Measurements from ENCODE around the gene PRXL2A.

The PRXL2A gene

DNA sequence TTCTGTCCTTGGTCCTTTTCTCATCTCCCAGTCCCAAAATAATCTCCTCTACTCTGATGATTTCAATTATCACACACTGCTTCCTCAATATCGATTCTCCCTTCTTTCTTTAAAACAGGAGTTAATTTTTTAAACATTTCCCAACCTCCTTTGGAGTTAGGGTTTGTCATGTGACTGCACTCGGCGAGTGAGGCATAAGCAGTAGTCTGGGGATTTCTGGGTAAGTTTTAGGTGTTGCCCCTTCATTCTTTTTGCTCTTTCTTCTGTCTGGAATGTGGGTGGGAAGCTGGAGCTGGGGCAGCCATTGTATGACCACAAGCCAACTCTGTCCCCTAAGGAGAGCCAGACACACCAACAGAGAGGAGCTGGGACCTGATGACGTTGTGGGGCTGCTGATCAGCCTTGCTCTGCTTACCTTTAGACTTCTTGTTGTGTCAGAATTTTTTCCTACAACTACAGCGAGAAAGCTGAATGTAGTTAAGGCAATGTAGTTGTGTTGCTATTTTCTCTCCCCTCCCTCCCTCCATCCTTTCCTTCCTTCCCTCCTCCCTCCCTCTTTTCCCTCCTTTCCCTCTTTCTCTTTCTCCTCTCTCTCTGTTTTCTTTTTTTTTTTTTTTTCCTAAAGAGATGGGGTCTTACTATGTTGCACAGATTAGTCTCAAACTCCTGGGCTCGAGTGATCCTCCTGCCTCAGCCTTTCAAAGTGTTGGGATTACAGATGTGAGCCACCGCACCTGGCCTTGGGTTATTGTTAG is 39.3 kb downstream of the PRXL2A start:
- DNase-seq: no peak

DNA sequence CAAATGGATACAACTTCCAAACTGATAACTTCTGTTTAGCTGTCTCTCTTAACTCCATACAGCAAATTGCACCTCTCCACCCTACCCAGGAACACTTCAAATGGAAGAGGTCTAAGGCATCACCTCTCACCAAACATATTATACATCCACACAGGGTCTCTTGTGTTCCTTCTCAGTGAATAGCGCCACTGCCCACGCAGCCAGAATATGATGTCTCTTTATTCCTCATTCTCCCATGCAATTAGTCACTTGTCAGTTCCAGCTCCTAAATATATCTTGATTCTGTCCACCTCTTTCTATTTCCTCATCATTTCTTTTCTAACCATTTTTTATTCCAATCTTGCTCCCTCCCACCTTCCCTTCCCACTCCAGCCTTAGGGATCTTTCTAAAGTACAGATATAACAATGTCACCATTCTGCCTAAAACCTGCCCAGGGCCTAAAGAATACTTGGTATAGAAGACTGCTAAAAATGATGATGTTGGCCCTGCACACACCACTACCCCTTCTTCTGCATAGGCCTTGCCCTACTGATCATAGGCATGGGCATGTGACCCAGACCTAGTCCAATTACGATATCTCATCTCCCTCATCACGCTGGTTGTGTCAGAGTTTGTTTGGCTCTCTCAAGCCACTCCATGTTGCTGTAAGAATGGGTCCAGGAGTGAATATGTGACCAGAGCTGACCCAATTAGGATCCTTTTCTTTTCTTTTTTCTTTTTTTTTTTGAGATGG is 40.0 kb downstream of the PRXL2A start:
- DNase-seq: no peak

DNA sequence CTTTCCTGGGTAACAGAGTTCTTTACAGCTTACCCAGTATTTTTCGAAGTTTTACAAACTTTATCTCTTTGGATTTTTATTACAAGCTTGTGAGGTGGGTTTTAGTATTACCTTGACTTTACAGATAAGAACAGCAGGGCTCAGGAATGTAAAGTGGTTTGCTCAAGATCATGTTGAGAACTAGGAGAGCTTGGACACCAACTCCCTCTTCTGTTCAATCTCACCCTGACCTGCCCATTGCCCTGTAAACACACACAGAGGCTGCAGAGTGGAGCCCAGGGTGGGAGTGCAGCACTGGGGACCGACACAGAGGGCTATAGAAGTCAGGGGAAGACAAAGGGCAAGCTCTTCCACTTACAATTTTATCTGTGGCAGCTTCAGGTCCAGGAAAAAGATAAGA is 41.2 kb downstream of the PRXL2A start:
- no peak for DNase-seq

DNA sequence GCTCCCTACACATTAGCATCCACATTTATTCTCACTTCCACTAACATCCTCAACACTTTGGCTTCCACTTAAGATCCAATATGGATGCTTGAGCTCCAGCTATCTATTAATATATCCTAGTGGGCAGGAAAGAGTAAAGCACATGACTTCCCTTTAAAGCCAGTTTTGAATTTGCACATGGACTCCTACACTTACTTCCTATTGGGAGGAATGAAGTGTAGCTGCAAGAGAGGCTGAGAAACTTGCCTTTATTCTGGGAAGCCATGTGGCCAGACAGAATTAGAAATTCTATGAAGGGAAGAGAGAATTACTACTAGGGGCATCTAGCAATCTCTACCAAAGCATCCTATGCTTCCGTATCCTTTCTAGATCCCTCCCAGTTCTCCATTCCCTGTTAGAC is 42.8 kb downstream of the PRXL2A start:
- no peak for DNase-seq

DNA sequence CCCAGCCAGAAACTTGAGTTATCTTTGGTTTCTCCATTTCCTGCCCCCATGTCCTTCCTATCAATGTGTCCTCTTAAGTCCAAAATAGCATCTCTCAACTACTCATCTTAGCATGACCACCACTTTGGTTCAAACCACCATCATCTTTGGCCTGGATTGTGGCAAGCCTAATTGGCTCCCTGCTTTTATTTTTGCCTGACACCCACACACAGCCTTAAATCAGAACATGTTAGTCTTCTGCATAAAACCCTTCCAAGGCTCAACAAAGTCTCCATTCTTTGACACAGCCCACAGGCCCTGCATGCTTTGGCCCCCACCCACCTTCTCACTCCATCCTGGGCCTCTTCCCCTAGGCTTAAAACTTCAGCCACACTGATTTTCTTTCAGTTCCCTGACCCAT is 43.7 kb downstream of the PRXL2A start:
- no peak for DNase-seq

DNA sequence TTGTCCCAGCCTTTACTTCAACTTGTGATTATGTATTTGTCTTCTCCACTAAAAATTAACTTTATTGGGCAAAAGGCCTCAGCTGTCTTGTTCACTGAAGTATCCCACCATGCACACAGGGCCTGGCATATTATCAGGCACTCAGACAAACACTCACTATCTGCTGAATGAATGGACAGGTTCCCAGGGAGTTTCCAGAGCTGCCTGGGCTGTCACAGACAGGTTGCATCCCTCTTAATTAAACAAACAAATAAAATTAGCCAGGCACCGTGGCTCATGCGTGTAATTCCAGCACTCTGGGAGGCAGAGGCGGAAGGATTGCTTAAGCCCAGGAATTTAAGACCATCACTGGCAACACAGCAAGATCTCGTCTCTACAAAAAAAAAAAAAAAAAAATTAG is 44.3 kb downstream of the PRXL2A start:
- DNase-seq: no peak

DNA sequence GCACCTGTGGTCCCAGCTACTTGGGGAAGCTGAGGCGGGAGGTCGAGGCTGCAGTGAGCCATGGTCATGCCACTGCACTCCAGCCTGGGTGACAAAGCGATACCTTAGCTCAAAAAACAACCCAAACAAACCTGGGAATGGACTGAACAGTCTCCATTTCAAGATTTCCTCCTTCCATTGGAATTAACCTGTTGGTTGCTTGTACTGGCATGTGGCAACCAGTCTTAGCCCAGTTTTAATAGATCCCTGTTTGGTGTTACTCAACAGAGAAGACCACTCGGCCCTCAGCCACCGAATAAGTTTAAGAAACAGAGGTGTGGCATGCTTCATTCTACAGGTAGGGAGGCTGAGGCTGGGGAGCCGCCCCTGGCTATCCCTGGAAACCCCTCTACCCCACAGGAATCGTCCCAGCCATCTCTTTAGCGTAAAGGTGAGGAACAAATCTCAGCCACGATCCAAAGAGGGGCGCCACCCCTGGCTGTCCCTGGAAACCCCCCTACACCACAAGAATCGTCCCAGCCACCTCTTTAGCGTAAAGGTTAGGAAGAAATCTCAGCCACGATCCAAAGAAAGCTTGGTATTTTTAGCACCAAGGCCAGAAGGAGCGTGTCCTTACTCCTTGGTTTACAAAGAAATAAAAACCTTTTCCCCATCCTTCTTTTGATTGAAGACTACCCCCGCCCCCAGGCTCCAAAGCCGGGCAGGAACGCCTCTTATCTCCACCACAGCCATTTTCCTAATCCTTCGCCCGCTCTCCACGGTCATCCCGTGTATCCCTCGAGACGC is 44.9 kb downstream of the PRXL2A start:
- DNase-seq: no peak

DNA sequence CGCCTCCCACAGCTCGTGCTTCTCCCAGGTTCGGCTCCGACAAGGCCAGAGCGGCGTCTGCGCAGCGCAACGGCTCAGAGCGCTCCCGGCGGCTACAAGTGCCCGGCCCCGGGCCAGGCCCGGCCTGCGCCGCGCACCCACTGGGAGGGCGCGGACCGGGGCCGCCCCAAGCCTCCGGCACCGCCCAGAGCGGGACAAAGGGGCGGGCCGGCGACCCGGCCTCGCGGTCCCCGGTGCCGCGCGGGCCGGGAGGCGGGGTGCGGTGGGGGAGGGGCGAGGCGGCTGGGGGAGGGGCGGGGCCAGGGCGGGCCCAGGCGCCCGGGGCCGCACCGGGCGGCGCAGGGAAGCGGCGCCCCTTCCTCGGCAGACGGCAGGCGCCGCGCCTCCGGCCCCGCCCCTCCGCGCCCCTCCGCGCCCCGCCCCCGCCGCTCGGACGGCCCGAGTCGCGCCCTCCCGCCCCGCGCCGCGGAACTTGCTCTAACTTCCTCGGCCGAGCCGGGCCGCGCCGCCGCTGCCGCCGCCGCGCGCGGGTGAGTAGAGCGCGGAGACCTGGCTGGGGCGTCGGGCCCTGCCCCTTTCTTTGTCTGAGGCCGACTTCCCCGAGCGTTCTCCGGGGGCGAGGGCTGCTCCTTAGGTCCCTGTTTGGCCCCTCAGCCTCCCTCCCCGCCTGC is 45.6 kb downstream of the PRXL2A start, which contains the start of gene TSPAN14:
Gene TSPAN14 (plus strand): TSS at position 469 of the 671 bp plus-strand sequence. CDS start 34,924 bp downstream, outside the sequence.
- DNase-seq: peak; percentile 39

DNA sequence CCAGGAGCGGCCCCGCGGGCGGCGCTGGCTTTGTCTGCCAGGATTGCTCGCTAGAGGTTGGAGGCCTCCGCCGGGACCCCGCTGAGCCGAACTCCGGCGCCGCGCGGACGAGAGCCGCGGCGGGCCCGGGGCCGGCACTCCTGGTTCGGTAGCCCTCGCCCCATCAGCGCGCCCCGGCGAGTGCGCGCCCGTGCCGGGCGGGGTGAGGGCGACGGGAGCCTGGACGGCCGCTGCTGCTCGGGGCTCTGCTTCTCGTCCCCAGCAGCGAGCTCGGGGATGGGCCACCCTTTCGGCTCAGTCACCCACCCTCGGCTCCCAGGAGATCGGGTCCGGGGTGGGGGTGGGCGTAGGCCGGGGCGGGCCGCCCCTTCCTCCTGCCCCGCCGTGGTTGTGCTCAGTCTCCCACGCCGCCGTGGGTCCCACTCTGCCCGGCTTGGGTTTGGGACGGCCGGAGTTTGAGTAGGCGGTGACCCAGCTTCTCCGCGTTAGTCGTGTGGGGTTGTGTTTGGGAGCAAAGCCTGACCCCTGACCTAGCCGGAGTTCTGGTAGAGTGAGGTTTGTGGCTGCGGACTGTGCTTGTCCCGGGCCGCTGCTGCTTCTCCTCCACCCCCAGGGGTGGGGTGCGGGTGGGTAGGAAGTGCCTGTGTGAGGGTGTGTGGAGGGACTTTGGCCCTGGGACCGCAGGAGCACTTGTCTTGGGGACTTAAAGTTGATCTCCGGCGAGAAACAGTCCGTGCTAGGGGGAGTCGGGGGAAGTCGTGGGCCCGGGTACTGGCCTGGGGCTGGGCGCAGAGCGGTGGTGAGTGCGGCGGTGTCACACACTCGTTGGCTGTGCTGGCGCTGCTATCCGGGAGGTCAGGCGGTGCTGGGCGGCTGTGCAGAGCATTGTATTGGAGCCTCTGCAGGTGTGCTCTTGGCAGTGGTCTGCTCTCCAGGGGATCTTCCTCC is 46.4 kb downstream of the PRXL2A start:
- no peak for DNase-seq

DNA sequence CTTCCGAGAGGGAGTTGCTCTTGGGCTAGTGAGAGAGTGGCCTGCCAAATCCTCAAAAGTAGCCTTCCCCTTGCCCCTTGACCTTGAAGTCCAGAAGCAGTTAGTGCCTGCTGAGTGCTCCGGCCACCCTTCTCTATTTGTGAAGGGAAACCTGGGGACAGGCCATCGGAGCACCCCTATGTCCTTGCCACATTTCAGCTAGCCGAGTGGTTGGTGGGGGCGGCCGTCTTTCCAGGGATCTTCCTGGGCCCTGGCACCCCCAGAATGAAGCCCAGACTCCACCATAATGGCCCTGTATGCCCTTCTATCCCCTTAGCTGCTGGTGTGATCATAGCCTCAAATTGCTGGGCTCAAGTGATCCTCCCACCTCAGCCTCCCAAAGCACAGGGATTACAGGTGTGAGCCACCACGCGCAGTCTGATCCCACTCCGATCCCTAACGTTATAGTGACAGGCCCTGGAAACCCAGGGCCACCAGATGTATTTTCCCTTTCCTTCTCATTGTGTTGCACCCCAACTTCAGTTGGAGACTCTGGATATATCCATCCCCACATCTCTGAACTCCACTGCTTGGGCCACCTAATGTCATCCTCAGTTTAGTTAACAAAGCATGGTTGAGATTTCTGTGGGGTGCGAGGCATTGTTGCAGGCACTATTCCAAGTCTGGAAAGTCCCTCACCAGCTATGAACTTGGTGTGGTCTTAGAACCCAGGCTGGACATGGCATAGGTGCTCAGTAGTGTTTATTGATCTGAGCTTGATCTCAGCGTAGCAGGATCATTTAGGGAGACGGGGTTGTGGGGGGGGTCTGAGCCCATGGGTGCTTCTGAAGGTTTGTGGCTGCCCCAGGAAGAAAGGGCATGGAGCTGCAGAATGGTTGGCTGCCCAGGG is 47.4 kb downstream of the PRXL2A start:
- DNase-seq: no peak

DNA sequence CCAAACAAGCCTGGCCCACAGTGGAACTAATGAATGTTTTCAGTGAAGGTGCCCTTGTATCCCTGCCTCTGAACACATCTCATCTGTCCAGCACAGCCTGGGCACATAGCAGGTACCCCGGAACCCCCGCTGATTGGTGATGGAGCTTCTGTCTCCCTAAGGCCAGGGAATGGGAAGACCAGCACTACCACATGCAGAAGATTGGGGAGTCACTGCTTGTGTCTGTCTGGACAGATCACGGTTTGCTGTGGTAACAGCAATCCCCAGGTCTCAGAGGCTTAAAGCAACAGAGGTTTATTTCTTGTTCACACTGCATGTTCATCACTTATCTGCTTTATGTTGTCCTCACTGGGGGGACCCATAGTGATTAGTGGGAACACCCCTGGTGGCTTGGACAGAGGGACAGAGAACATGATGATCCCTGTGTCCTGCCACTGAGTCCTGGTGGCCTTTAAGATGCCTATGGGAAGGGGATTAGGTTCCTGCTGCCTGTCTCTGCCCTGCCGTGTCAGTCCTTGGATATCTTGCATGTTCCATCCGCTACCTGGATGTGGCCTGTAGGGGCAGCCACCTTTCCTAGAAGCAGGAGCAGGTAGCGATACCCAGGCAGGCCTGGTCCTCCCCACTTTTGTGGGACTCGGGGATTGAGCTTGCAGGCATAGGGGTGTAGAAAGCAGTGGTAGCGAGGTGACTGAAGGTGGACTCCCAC is 49.4 kb downstream of the PRXL2A start:
- DNase-seq: no peak

DNA sequence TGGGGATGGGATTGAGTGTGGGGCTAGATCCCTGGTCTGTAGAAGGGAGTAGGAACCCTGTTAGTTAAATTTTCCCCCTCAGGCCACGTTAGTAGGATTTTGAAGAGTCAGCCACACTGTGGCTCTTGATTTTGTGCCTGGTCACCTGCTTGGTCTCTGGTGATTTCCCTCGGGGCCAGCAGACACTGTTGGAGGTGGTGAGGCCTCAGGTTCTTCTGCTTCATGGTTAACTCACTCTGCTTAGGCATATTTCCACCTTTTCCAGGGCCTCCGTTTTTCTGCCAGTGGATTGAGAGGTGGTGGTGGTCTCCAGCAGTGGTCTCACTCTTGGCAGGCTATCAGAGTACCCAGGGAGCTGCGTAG is 49.9 kb downstream of the PRXL2A start:
- no peak for DNase-seq

DNA sequence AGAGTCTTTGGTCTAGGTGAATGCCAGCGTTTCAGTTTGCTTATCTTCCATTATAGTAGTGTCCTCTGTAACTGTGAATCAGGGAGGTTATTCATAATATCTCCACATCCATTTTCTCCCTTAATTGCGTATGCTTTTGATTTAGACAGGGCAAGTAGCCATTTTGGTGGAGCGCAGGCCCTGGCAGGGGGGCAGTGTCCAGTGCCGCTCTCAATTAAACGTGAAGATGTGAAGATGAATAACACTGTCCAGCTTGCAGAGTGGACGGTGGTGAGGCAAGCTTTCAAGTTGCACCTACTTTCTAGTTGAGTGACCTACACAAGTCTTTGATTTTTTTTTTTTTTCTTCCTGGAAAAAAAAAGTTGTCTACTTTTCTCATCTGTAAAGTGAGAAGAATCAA is 50.3 kb downstream of the PRXL2A start:
- no peak for DNase-seq

DNA sequence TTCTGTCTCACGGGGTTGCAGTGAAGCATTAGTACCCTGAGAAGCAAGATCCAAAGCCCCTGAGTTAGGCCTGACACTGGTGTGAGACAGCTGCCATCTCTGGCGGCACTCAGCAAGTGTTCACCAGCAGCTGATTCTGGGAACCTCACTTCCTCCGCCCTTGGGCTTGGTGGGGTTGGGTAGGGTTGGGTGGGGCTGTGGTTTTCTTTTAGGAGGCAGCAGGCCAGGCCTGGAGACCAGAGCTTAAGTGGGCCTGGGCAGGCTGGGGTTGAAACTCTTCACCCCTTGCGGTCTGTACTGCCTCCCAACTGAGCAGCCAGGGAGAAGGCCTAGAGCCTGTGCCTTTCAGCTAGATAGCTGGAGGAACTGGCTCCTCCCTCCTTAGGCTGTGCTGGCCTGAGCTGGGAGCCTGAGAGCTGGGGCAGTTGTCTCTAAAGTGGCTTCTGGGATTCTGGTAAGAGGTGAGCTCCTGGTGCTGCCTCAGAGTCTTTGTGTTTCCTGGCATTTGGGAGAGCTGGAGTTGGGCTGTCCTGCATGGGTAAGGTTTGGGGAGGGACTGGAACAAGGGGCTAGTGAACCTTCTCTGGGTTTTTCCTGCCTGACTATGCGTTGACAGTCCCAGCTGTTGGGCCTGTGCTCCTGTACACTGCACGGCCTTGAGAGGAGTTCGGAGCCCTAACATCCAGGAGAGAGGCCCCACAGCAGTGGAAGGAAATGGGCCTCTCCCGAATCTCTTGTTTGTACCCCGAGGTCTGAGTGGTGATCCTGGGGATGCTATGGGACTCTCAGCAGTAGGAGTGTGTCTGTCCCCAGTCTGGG is 50.9 kb downstream of the PRXL2A start:
- DNase-seq: no peak

DNA sequence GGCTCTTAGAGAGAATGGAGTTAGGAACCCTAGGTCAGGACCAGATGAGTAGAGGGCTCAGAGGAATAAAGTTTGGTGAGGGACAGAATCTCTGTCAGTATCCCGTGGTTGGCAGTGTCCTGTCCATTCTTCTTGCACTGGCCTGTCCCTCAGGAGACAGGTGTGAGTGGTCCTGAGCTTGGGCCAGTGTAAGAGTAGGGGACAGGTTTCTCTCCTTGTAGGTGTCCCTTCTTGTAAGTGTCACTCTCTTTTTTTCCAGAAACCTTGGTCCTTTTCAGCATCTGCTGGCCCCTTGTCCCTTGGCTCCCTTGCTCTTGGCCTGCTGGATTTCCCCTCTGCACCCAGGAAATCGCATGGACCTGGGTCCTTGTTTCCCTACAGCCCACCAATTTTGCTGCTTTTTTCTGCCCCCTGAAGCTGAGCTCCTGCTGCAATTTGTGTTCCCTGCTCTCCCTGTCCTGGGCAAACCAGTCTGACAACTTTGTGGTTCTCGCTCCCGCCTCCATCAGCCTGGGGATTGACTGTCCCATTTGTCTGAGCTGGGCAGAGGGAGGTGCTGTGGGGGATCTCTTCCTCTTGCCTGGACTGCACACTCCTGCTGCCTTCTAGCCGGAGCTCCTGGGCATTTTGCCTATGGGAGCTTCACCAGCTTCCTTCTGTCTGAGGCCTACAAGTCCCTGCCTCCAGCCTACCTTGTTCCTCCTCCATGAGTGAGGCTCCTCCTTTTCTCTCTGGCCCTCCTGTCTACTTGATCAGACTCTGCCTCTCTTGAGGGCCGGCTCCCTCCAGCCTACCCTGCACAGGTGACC is 52.3 kb downstream of the PRXL2A start:
- no peak for DNase-seq

DNA sequence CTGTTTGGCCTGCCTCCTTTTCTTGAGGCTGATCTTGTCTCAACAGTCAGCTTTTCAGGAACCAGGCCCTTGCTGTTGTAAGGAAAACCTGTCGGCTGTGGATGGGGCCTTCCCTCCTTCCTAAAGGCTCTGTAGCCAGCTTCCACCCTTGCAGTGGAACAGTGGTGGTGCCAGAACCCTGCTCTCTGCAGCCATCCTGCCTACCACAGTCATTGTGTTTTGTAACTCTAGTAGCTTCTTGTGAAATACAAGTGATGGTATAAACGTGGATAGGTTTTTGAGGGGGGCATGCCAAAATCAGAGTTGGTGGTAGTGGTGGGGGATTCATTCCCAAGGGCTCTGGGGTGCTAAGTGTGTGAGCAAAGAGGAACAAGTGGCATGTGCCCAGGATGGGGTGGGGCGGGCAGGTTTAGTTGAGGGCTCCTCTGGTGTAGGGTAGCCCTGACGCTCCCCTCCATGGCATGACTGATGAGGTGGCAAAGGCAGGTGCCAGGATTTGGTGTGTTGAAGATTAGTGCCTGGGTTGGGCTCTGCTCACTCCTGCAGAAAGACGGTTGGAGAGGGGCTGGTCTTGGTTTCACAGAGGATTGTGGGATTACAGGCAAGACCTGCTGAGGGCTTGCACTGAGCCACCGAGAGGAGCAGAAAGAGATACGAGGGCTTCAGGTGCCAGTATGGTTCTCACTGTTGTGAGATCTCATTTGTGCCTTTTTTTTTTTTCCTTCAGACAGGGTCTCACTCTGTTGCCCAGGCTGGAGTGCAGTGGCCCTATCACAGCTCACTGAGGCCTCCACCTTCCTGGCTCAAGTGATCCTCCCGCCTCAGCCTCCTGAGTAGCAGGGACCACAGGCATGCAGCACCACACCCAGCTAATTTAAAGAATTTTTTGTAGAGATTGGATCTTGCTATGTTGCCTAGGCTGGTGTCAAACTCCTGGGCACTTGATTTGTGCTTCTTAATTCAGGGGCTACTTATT is 53.1 kb downstream of the PRXL2A start:
- DNase-seq: no peak
